OCI-LY3 (cell line): ENCODE data around the gene YIPF5.

Experiments used
- EZH2phosphoT487 ChIP-seq: fragments of 200-600 bp; shearing (Covaris generic); IDR thresholded peaks from 2 replicates; pipeline ENCODE4 v1.6.1; 2018; ENCODE audit warnings: antibody characterized with exemption, mixed run types, low read depth
- TF ChIP-seq, protein P1 (sequence below): fragments of 200-600, 300-600 bp; sonication (generic); IDR thresholded peaks from 2 replicates; pipeline ENCODE4 v1.5.1; 2014; ENCODE audit warnings: antibody characterized with exemption, low read length, low read depth

DNA sequence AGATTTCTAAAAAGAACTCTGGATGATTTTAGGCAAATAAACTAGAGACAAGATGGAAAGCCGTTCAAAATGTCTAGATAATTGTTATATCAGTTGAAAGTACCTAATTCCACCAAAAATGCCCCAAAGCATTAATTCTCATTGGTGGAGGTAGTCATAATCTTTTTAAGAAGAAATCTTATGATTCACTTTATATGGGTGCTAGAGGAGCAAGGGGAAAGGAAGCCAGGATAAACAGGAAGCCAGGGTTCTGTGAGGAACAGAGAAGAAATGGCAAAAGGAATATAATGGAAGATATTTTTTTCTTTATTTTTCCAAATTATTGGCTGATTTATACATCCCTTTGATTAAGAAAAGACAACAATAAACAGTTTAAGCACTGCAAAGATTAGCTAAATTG, 7.8 kb downstream of the YIPF5 start:
- TF ChIP-seq, protein P1, sequence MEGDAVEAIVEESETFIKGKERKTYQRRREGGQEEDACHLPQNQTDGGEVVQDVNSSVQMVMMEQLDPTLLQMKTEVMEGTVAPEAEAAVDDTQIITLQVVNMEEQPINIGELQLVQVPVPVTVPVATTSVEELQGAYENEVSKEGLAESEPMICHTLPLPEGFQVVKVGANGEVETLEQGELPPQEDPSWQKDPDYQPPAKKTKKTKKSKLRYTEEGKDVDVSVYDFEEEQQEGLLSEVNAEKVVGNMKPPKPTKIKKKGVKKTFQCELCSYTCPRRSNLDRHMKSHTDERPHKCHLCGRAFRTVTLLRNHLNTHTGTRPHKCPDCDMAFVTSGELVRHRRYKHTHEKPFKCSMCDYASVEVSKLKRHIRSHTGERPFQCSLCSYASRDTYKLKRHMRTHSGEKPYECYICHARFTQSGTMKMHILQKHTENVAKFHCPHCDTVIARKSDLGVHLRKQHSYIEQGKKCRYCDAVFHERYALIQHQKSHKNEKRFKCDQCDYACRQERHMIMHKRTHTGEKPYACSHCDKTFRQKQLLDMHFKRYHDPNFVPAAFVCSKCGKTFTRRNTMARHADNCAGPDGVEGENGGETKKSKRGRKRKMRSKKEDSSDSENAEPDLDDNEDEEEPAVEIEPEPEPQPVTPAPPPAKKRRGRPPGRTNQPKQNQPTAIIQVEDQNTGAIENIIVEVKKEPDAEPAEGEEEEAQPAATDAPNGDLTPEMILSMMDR, result no peak
- TF ChIP-seq EZH2phosphoT487, result no peak
